Ascending aorta (tissue), 2 donors: ENCODE data around the gene FAM98B. TPM values are rescaled to one million over a fixed set of nuclear protein-coding genes. Genes with fewer than 3 reads are reported as not detected.

ENCODE experiments used
- DNase-seq, 2 donors: peaks; one replicate each; pipeline ENCODE4 v3.0.0-alpha.2; 2019; ENCODE audit warnings: low spot score in 2 of 2
- H3K27ac ChIP-seq, 2 donors: fragments of 200-600 bp; sonication (generic); one replicate each; pipeline ENCODE4 v1.5.1; 2016 to 2017; ENCODE audit warnings: mild to moderate bottlenecking in 1 of 2
- H3K27me3 ChIP-seq: fragments of 200-600 bp; sonication (generic); one replicate; pipeline ENCODE4 v1.5.1; 2017
- H3K36me3 ChIP-seq, 2 donors: fragments of 200-600 bp; sonication (generic); one replicate each; pipeline ENCODE4 v1.5.1; 2016
- H3K4me1 ChIP-seq, 2 donors: fragments of 200-600 bp; sonication (generic); one replicate each; pipeline ENCODE4 v1.5.1; 2016 to 2017; ENCODE audit warnings: mild to moderate bottlenecking in 1 of 2
- H3K4me3 ChIP-seq, 2 donors: fragments of 200-600 bp; sonication (generic); one replicate each; pipeline ENCODE4 v1.5.1; 2016 to 2017; ENCODE audit warnings: mild to moderate bottlenecking in 1 of 2
- H3K9me3 ChIP-seq, 2 donors: fragments of 200-600 bp; sonication (generic); one replicate each; pipeline ENCODE4 v1.5.1; 2016
- intact Hi-C: fragments of 100-400 bp; cut with DNase I; formaldehyde crosslinking; loops from one replicate; pipeline ENCODE4 v1.15.1; 2023
- total RNA-seq: library from RNA; depleted of rRNA; stranded (reverse); fragments of >200 nt; gene quantifications from one replicate; pipeline ENCODE4 v1.1.0, GENCODE V29; 2016
- TF ChIP-seq, protein P1 (sequence below), 3 experiments: fragments of 200-600 bp in 2 of 3; fragments of 450-650 bp in 1 of 3; sonication (generic) in 2 of 3; IDR thresholded peaks; one replicate each; pipeline ENCODE4 v1.5.1; 2016 to 2019; ENCODE audit warnings: antibody characterized with exemption in 3 of 3, mild to moderate bottlenecking in 1 of 3, moderate library complexity in 1 of 3

Gene FAM98B
- total RNA-seq, 1 donor from 2014 or later: 6.4 TPM

DNA sequence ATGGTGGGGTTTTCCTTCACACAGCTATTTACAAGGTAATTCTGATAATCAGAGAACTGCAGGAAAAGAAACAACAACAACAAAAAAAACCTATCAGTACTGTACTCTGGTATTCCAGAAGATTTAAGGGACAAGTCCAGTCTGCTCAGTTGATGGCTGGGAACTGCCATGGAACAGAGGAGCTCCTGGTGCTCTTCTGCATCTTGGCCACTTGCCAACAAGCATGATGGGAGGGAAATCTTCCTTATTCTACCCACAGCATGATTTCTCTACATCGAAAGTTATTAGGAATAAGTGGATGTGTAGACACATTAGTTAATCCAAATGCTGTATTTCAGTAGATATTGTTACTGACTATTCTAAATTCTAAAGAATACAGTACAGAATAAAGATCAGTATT is 59.0 kb downstream of the FAM98B start:
- Histone ChIP-seq H3K4me1 (no peaks in the 10 kb centered on the region), H3K9me3 (no peaks in the 10 kb centered on the region), H3K27me3 (no peaks in the 10 kb centered on the region), H3K4me3 (no peak overlapping the region), H3K27ac (no peak overlapping the region), H3K36me3 (no peaks in the 10 kb centered on the region)
- no peak for DNase-seq
- TF ChIP-seq, protein P1, sequence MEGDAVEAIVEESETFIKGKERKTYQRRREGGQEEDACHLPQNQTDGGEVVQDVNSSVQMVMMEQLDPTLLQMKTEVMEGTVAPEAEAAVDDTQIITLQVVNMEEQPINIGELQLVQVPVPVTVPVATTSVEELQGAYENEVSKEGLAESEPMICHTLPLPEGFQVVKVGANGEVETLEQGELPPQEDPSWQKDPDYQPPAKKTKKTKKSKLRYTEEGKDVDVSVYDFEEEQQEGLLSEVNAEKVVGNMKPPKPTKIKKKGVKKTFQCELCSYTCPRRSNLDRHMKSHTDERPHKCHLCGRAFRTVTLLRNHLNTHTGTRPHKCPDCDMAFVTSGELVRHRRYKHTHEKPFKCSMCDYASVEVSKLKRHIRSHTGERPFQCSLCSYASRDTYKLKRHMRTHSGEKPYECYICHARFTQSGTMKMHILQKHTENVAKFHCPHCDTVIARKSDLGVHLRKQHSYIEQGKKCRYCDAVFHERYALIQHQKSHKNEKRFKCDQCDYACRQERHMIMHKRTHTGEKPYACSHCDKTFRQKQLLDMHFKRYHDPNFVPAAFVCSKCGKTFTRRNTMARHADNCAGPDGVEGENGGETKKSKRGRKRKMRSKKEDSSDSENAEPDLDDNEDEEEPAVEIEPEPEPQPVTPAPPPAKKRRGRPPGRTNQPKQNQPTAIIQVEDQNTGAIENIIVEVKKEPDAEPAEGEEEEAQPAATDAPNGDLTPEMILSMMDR (IDR thresholded peaks at IDR 0.05): no peak
- intact Hi-C loops: no loop called here

DNA sequence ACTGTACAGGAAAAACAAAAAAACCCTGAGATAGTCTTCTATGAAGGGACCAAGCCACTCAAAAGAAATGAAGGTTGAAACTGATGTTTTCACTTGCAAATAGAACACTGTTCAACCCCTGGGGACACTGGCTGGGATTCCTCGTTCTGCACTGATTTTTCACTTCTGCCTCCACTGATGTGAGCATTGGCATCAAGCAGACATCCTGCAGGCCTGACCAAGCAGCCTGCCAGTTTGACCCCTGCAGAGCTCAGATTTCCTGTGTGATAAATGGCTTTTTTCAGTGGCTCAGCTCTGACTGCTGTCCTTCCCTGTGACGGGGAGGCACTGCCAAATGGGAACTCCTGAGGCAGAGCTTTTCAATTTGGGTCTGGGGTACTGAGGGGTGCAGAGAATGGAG is 60.7 kb downstream of the FAM98B start:
- H3K27me3 ChIP-seq: no peaks in the 10 kb centered on the region
- no peaks in the 10 kb centered on the region for H3K36me3 ChIP-seq
- no peak for DNase-seq
- H3K4me1 ChIP-seq: no peaks in the 10 kb centered on the region
- H3K4me3 ChIP-seq: no peak overlapping the region
- H3K27ac ChIP-seq: no peak overlapping the region
- no peaks in the 10 kb centered on the region for H3K9me3 ChIP-seq
- intact Hi-C loops: no loop called here
- TF ChIP-seq, protein P1 (IDR thresholded peaks at IDR 0.05): no peak

DNA sequence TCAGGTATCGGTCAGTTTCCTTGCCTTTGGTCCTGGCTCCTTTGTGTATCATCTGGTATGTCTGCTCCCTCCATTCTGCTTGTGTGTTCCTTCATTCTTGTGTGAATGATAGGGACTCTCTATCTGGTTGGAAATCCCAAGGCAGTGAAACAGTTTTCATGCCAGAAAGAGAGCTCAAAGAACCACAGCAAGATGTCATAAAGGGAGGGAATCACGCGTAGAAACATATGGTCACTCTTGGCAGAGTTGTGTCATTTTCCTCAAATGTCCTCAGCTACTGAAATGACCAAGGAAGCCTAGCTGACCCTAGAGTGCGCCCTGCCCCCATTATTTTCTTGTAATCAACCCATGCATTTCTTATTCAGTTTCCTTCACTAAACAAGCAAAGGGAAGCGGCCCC is 62.7 kb downstream of the FAM98B start:
- intact Hi-C loops: no loop called here
- Histone ChIP-seq H3K27me3 (no peaks in the 10 kb centered on the region), H3K36me3 (no peaks in the 10 kb centered on the region), H3K9me3 (no peaks in the 10 kb centered on the region), H3K4me1 (no peaks in the 10 kb centered on the region), H3K4me3 (no peak overlapping the region), H3K27ac (no peak overlapping the region)
- TF ChIP-seq, protein P1 (IDR thresholded peaks at IDR 0.05): no peak
- DNase-seq: no peak

DNA sequence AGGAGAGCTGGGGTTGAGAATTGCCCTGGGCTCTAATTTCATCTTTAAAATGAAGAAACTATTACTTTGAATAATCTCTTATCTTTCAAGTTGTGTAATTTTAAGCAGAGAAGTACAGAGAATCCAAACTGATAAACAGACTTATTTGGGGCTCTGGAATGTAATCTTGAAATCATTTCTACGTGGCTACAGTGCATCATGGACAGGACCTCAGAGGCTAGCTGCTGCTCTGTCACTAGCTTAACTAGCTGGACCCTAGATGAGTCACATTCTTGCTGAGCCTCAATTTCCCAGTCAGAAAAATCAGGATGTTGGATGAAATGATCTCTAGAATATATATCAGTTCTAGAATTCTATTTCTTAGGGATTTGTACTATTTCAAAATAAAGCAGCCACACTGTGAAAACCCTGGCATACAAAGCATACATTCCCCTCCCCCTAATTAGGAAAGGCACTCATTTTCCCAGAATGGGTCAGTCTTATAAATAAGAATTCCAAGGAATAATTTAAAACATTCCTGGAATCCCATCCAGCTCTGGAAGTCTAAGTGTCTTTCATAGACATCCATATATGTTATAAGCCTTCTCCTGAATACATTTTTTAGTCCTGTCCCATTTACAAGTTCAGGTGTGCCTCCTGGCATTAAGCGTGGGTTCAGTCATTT is 63.5 kb downstream of the FAM98B start:
- intact Hi-C loops: no loop called here

DNA sequence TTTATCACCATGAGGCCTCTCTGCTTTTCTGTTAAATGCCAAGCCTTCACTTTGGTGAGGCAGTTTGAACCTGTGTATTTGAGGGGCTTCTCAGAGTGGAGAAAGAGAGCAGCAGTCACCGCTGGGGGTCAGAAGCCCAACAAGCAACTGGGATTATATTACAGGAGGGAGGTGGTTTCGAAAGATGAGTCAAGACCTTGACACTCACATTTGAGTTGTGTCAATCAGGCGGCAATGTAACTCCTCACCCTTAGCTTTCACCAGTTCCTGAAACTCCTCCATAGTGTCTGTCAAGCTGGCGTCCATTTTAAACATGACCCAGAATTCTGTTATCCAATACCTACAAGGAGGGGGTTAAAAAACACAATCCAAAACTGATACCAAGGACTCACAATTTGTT is 64.2 kb downstream of the FAM98B start:
- Histone ChIP-seq H3K36me3 (no peaks in the 10 kb centered on the region), H3K9me3 (no peaks in the 10 kb centered on the region), H3K27me3 (no peaks in the 10 kb centered on the region), H3K4me3 (no peak overlapping the region), H3K4me1 (no peaks in the 10 kb centered on the region), H3K27ac (no peak overlapping the region)
- DNase-seq: no peak
- intact Hi-C loops: no loop called here
- TF ChIP-seq, protein P1 (IDR thresholded peaks at IDR 0.05): no peak

More for the DNA sequence above, 63.5 kb downstream of the FAM98B start:
- H3K36me3 ChIP-seq: no peaks in the 10 kb centered on the region
- no peaks in the 10 kb centered on the region for H3K9me3 ChIP-seq
- TF ChIP-seq, protein P1 (IDR thresholded peaks at IDR 0.05): no peak
- H3K27me3 ChIP-seq: no peaks in the 10 kb centered on the region
- DNase-seq: no peak
- H3K4me3 ChIP-seq: no peak overlapping the region
- no peaks in the 10 kb centered on the region for H3K4me1 ChIP-seq
- H3K27ac ChIP-seq: no peak overlapping the region

DNA sequence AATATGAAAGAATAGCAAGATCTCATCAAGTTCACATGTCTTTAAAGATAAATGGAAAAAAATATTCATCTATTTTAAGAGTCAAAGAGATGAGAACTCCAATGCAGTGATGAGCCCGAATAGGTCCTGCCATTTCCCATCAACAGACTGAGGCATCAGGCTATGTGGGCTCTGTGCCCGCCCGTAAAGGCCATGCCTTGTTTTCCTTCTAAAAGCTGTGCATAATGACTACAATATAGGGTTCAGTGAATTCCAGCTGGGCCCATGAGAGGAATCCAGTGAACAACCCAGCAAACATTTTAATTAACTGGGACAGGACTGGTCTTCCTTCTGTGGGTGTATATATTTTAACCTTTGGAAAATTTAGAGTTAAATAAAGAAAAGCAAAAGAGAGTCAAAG is 66.1 kb downstream of the FAM98B start:
- no peak for DNase-seq
- Histone ChIP-seq H3K27me3 (no peaks in the 10 kb centered on the region), H3K9me3 (no peaks in the 10 kb centered on the region), H3K27ac (no peak overlapping the region), H3K36me3 (no peaks in the 10 kb centered on the region), H3K4me3 (no peak overlapping the region), H3K4me1 (no peaks in the 10 kb centered on the region)
- intact Hi-C loops: no loop called here
- TF ChIP-seq, protein P1 (IDR thresholded peaks at IDR 0.05): no peak
